WERI-Rb-1 (cell line): ENCODE measurements around the gene IFRD2.

Experiments
- DNase-seq: peaks from one replicate; pipeline ENCODE4 v3.0.0-alpha.2; 2020
- H3K27ac ChIP-seq: fragments of 250-450 bp; sonication (Bioruptor Pico); 2 replicates; pipeline ENCODE4 v1.5.1; 2020; ENCODE audit warnings: mild to moderate bottlenecking, moderate library complexity
- H3K27me3 ChIP-seq: fragments of 250-450 bp; sonication (Bioruptor Pico); 2 replicates; pipeline ENCODE4 v1.5.1; 2021; ENCODE audit warnings: mild to moderate bottlenecking, low read depth, moderate library complexity; ENCODE audit not compliant: insufficient read depth, severe bottlenecking
- H3K36me3 ChIP-seq: fragments of 250-450 bp; sonication (Bioruptor Pico); 2 replicates; pipeline ENCODE4 v1.5.1; 2020; ENCODE audit warnings: mild to moderate bottlenecking, moderate library complexity
- H3K4me3 ChIP-seq: 2 replicates; pipeline ENCODE4 v1.5.1; 2011; ENCODE audit warnings: low read depth, mild to moderate bottlenecking, control low read depth, low read length
- H3K9me3 ChIP-seq: fragments of 250-450 bp; sonication (Bioruptor Pico); 2 replicates; pipeline ENCODE4 v1.5.1; 2021; ENCODE audit warnings: mild to moderate bottlenecking, moderate library complexity; ENCODE audit not compliant: severe bottlenecking
- TF ChIP-seq, protein P1 (sequence below): IDR thresholded peaks from 2 replicates; pipeline ENCODE4 v1.5.1; 2011; ENCODE audit warnings: low read depth, mild to moderate bottlenecking, control low read depth, inconsistent platforms, low read length

IFRD2 gene

GRCh38 chr3:50325497-50326181 lies 33.4 kb upstream of the IFRD2 start:
- H3K4me3 ChIP-seq = no peak overlapping the region
- no peaks in the 10 kb centered on the region for H3K9me3 ChIP-seq
- TF ChIP-seq, protein P1, sequence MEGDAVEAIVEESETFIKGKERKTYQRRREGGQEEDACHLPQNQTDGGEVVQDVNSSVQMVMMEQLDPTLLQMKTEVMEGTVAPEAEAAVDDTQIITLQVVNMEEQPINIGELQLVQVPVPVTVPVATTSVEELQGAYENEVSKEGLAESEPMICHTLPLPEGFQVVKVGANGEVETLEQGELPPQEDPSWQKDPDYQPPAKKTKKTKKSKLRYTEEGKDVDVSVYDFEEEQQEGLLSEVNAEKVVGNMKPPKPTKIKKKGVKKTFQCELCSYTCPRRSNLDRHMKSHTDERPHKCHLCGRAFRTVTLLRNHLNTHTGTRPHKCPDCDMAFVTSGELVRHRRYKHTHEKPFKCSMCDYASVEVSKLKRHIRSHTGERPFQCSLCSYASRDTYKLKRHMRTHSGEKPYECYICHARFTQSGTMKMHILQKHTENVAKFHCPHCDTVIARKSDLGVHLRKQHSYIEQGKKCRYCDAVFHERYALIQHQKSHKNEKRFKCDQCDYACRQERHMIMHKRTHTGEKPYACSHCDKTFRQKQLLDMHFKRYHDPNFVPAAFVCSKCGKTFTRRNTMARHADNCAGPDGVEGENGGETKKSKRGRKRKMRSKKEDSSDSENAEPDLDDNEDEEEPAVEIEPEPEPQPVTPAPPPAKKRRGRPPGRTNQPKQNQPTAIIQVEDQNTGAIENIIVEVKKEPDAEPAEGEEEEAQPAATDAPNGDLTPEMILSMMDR = no peak
- no peak for DNase-seq
- H3K36me3 ChIP-seq = peaks cover 42% of the 10 kb centered on the region
- no peaks in the 10 kb centered on the region for H3K27me3 ChIP-seq
- no peak overlapping the region for H3K27ac ChIP-seq

DNA sequence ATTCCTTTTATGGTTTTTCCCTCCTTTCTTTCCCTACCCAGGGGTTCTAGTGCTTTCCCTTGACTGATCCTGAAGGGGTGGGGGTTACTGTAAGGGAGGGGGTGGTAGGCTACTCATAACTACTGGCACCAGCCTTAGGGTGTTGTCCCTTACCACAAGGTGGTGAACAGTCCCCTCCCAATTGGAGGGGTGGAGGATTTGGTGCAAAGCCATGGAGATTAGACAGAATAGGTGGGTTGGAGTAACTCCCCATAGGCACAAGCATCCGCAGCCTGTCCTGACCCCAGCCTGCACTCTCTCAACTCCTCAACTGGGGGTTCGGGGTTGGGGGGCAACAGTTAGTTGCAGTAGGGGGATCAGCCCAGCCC lies 32.9 kb upstream of the IFRD2 start:
- Histone ChIP-seq H3K9me3 (no peaks in the 10 kb centered on the region), H3K4me3 (no peak overlapping the region), H3K36me3 (peaks cover 37% of the 10 kb centered on the region), H3K27ac (no peak overlapping the region), H3K27me3 (no peaks in the 10 kb centered on the region)
- DNase-seq = no peak
- TF ChIP-seq, protein P1 = no peak

- TF ChIP-seq, protein P1 = peak; percentile 90
- Histone ChIP-seq H3K9me3 (no peaks in the 10 kb centered on the region), H3K27ac (no peak overlapping the region), H3K4me3 (no peak overlapping the region), H3K27me3 (no peaks in the 10 kb centered on the region), H3K36me3 (peaks cover 37% of the 10 kb centered on the region)
- peak; percentile 88 for DNase-seq
Observed at GRCh38 chr3:50324351-50325112, 32.3 kb upstream of the IFRD2 start.

DNA sequence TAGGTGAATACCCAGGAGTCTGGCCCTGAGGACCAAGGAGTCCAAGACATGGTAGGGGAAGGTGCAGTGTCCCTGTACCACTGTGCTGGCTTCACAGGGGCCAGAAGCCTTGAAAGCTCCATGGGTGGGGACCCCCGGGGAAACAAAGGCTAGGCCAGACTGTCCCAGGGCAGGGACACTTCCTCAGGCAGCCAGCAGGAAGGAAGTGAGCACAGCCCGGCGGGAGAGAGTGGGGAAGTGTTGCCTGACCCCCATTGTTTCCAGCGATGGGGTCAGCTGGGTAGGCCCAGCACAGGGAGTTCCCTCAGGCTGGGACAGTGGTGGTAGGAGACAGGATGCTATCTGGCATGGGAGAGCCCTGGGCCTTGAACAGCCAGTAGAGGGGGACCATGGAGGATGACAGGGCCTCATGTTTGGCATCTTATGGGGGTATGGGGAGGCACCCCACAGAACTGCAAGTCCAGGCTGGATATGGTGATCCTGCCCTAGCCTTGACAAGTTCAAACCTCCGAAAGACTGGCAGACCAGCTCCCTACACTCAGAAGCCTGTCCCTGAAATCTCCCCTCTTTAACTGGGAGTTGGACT lies 31.5 kb upstream of the IFRD2 start:
- TF ChIP-seq, protein P1 = no peak
- Histone ChIP-seq H3K9me3 (no peaks in the 10 kb centered on the region), H3K36me3 (peaks cover 41% of the 10 kb centered on the region), H3K4me3 (no peak overlapping the region), H3K27me3 (no peaks in the 10 kb centered on the region), H3K27ac (no peak overlapping the region)
- DNase-seq = no peak

- no peaks in the 10 kb centered on the region for H3K9me3 ChIP-seq
- no peak overlapping the region for H3K4me3 ChIP-seq
- peaks cover 46% of the 10 kb centered on the region for H3K36me3 ChIP-seq
- no peak for DNase-seq
- no peak overlapping the region for H3K27ac ChIP-seq
- H3K27me3 ChIP-seq = no peaks in the 10 kb centered on the region
- TF ChIP-seq, protein P1 = no peak
Observed at GRCh38 chr3:50323092-50323600, 30.9 kb upstream of the IFRD2 start.
